GM12878 (cell line): ENCODE measurements around the gene BACE1-AS. TPM values are rescaled to one million over a fixed set of nuclear protein-coding genes. Genes with fewer than 3 reads are reported as not detected.
A peak's percentile ranks its signal among the peaks of the same experiment; 100 is the strongest.

Experiments used
- ATAC-seq: fragments of 200-7000 bp; cut with Tn5 transposase; 3 replicates; pipeline ENCODE4 v1.9.1; 2020; ENCODE audit warnings: mild to moderate bottlenecking, moderate library complexity
- BruUV-seq: library from RNA; stranded (reverse); fragments of 400-500 nt; replicated peaks from 2 replicates; lab custom pipeline; 2021; lab: Mats Ljungman, UMichigan
- CTCF ChIA-PET: fragments of 300-600 bp; sonication (Branson Sonifier 250); formaldehyde crosslinking; extraction: SDS; loops from one replicate; lab custom pipeline; 2021; ENCODE audit warnings: inconsistent platforms; lab: Yijun Ruan, JAX
- POLR2A ChIA-PET: fragments of 350-600 bp; formaldehyde crosslinking; extraction: SDS; loops from one replicate; lab custom pipeline; 2021; ENCODE audit warnings: inconsistent platforms; lab: Charles Lee
- RAD21 ChIA-PET: fragments of 300-600 bp; sonication (Branson Sonifier 250); formaldehyde crosslinking; loops from one replicate; lab custom pipeline; 2023; ENCODE audit warnings: antibody characterized with exemption; ENCODE audit not compliant: unreplicated experiment; lab: Charles Lee
- SMC1A ChIA-PET: fragments of 300-600 bp; sonication (Branson Sonifier 250); formaldehyde crosslinking; loops from one replicate; lab custom pipeline; 2023; ENCODE audit not compliant: unreplicated experiment, uncharacterized antibody; lab: Charles Lee
- DNase-seq: peaks from one replicate; pipeline ENCODE4 v3.0.0-alpha.2; 2011; ENCODE audit warnings: low read depth, low spot score
- FAIRE-seq: peaks from 3 replicates; lab custom pipeline; 2011; peaks lifted over from hg19 to GRCh38; lab: Jason Lieb, UNC
- H2AFZ ChIP-seq: 2 replicates; pipeline ENCODE4 v1.6.0; 2011; ENCODE audit warnings: low read depth, low read length, control low read depth; ENCODE audit not compliant: control insufficient read depth
- H3K27ac ChIP-seq: 2 replicates; pipeline ENCODE4 v1.5.1; 2011; ENCODE audit warnings: control low read depth; ENCODE audit not compliant: control insufficient read depth, insufficient read depth
- H3K27me3 ChIP-seq, 2 experiments: replicated peaks in 1 of 2; 2 replicates each; pipeline versions ENCODE4 v1.6.0 to v1.6.1; 2011; ENCODE audit warnings: low read length in 1 of 2; ENCODE audit not compliant: control insufficient read depth in 2 of 2, insufficient read depth in 2 of 2
- H3K36me3 ChIP-seq, 2 experiments: 2 replicates each; pipeline ENCODE4 v1.5.1; 2011; ENCODE audit warnings: low read length in 1 of 2; ENCODE audit not compliant: control insufficient read depth in 2 of 2, insufficient read depth in 2 of 2
- H3K4me1 ChIP-seq: 2 replicates; pipeline ENCODE4 v1.6.1; 2011; ENCODE audit warnings: mild to moderate bottlenecking, low read length, moderate library complexity, mixed read lengths; ENCODE audit not compliant: control insufficient read depth, insufficient read depth
- H3K4me2 ChIP-seq: 2 replicates; pipeline ENCODE4 v1.6.0; 2011; ENCODE audit warnings: control low read depth; ENCODE audit not compliant: control insufficient read depth, insufficient read depth
- H3K4me3 ChIP-seq: fragments of 200-600 bp; sonication (generic); 2 replicates; pipeline ENCODE4 v1.5.1; 2016
- H3K79me2 ChIP-seq: 2 replicates; pipeline ENCODE4 v1.6.0; 2011; ENCODE audit warnings: low read length; ENCODE audit not compliant: control insufficient read depth, insufficient read depth
- H3K9ac ChIP-seq: 2 replicates; pipeline ENCODE4 v1.8.0; 2011; ENCODE audit warnings: low read length, control low read depth, mixed read lengths; ENCODE audit not compliant: control insufficient read depth, insufficient read depth
- H3K9me3 ChIP-seq: replicated peaks from 3 replicates; pipeline ENCODE4 v1.5.1; 2011; ENCODE audit warnings: mild to moderate bottlenecking, low read length; ENCODE audit not compliant: control insufficient read depth, insufficient read depth
- H4K20me1 ChIP-seq: 2 replicates; pipeline ENCODE4 v1.6.0; 2011; ENCODE audit not compliant: control insufficient read depth, insufficient read depth
- BCL3 ChIP-seq: IDR thresholded peaks from 2 replicates; pipeline ENCODE4 v1.6.1; 2011; ENCODE audit warnings: borderline replicate concordance, low read depth, mild to moderate bottlenecking, moderate library complexity, low read length; ENCODE audit not compliant: insufficient read depth, poor library complexity, severe bottlenecking
- CHD2 ChIP-seq: IDR thresholded peaks from 2 replicates; pipeline ENCODE4 v1.6.1; 2011; ENCODE audit warnings: low read depth, low read length, improper control_type of control experiment, borderline replicate concordance
- POLR2A ChIP-seq: IDR thresholded peaks from 2 replicates; pipeline ENCODE4 v1.6.1; 2011; ENCODE audit warnings: low read depth, mild to moderate bottlenecking, low read length
- SMAD1 ChIP-seq: fragments of 450-650 bp; IDR thresholded peaks from 2 replicates; pipeline ENCODE4 v1.6.1; 2018; ENCODE audit warnings: mild to moderate bottlenecking, low read depth; ENCODE audit not compliant: partially characterized antibody
- STAT1 ChIP-seq: fragments of 450-650 bp; conservative IDR thresholded peaks from 2 replicates; pipeline ENCODE4 v1.6.1; 2014; ENCODE audit warnings: antibody characterized with exemption, mild to moderate bottlenecking
- WGBS: methylation state at CpG from one replicate; pipeline ENCODE4 v1.1.6; 2016; ENCODE audit warnings: low lambda C conversion rate; ENCODE audit not compliant: insufficient replicate concordance, insufficient coverage; ENCODE audit errors: missing lambda C conversion rate; 5-methylcytosine and 5-hydroxymethylcytosine counted together
- in situ Hi-C: fragments of 300-500 bp; cut with MboI; formaldehyde crosslinking; loops from 9 replicates; pipeline ENCODE4 v1.14.3; 2018; ENCODE audit warnings: mixed read lengths
- intact Hi-C: fragments of 100-400 bp; cut with micrococcal nuclease; formaldehyde crosslinking; loops from one replicate; pipeline ENCODE4 v1.14.2; 2022; ENCODE audit not compliant: unreplicated experiment
- polyA plus RNA-seq, 11 experiments: library from polyadenylated mRNA; depleted of rRNA in 4 of 11; unstranded in 6 of 11; stranded (reverse) in 5 of 11; fragments of >200 nt; fragmentation: Nextera tagmentation in 4 of 11; fragmentation: Illumina TruSeq in 1 of 11; extraction: Ambion mirVana in 4 of 11; extraction: Trizol in 1 of 11; gene quantifications; 1 replicate in 1 of 11; 2 replicates in 10 of 11; pipeline versions ENCODE4 v1.2.1 to v1.2.3, GENCODE V29; 2011 to 2016; ENCODE audit warnings: inconsistent platforms in 2 of 11, missing spikeins in 2 of 11, low read depth in 1 of 11
- total RNA-seq, 4 experiments: library from RNA; depleted of rRNA in 3 of 4; stranded (reverse); fragments of >200 nt in 3 of 4; fragmentation: Illumina TruSeq in 1 of 4; extraction: Trizol in 1 of 4; gene quantifications; 2 replicates each; pipeline versions ENCODE4 v1.2.1 to v1.2.3, GENCODE V29; 2013 to 2021
- TF ChIP-seq, protein P1 (sequence below): fragments of 450-650 bp; formaldehyde crosslinking; IDR thresholded peaks from 2 replicates; pipeline ENCODE4 v1.4.0; 2022; ENCODE audit warnings: mild to moderate bottlenecking, moderate library complexity

BACE1-AS gene
- total and polyA plus RNA-seq, 10 of the 15 experiments (the other 5 are each of a cell fraction or from before 2014, with no cell fraction given): 2.0 to 6.7 (median 3.9) TPM

GRCh38 chr11:117249571-117249970 is 41.6 kb upstream of the BACE1-AS start:
- POLR2A ChIA-PET: no interaction called here
- in situ Hi-C loops: no loop called here

More at GRCh38 chr11:117249571-117249970, 41.6 kb upstream of the BACE1-AS start:
- TSS peak; percentile 27 for BruUV-seq
- H3K9me3 ChIP-seq: no peaks in the 10 kb centered on the region
- WGBS: 92% methylated on average over 4 of the region's 4 CpGs
- intact Hi-C loops: no loop called here
- no peak overlapping the region for H3K27ac ChIP-seq
- ATAC-seq: no peak
- CTCF ChIA-PET: no interaction called here
- SMC1A ChIA-PET: no interaction called here
- FAIRE-seq: peak; percentile 83
- RAD21 ChIA-PET: no interaction called here
- H3K4me3 ChIP-seq: no peak overlapping the region
- no peaks in the 10 kb centered on the region for H3K27me3 ChIP-seq
- H4K20me1 ChIP-seq: no peaks in the 10 kb centered on the region
- TF ChIP-seq, protein P1, sequence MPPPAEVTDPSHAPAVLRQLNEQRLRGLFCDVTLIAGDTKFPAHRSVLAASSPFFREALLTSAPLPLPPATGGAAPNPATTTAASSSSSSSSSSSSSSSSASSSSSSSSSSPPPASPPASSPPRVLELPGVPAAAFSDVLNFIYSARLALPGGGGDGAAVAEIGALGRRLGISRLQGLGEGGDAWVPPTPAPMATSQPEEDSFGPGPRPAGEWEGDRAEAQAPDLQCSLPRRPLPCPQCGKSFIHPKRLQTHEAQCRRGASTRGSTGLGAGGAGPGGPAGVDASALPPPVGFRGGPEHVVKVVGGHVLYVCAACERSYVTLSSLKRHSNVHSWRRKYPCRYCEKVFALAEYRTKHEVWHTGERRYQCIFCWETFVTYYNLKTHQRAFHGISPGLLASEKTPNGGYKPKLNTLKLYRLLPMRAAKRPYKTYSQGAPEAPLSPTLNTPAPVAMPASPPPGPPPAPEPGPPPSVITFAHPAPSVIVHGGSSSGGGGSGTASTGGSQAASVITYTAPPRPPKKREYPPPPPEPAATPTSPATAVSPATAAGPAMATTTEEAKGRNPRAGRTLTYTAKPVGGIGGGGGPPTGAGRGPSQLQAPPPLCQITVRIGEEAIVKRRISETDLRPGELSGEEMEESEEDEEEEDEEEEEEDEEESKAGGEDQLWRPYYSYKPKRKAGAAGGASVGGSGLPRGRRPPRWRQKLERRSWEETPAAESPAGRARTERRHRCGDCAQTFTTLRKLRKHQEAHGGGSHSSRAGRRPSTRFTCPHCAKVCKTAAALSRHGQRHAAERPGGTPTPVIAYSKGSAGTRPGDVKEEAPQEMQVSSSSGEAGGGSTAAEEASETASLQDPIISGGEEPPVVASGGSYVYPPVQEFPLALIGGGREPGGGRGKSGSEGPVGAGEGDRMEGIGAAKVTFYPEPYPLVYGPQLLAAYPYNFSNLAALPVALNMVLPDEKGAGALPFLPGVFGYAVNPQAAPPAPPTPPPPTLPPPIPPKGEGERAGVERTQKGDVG: no peak
- TF ChIP-seq POLR2A: no peak
- TF ChIP-seq SMAD1: no peak
- TF ChIP-seq STAT1: no peak
- no peak for TF ChIP-seq CHD2
- no peak for TF ChIP-seq BCL3
- no peaks in the 10 kb centered on the region for H3K4me1 ChIP-seq
- no peak overlapping the region for H2AFZ ChIP-seq
- peaks cover 0 to 3% of the 10 kb centered on the region in 2 experiments; a peak in 3 of 4 replicates for H3K36me3 ChIP-seq
- H3K79me2 ChIP-seq: no peaks in the 10 kb centered on the region
- no peak overlapping the region for H3K9ac ChIP-seq
- DNase-seq: no peak
- no peak overlapping the region for H3K4me2 ChIP-seq
